K562 (cell line): ENCODE data around the gene TTC32. TPM values are rescaled to one million over a fixed set of nuclear protein-coding genes. Genes with fewer than 3 reads are reported as not detected.

Source experiments
- ATAC-seq: fragments of 200-7000 bp; cut with Tn5 transposase; 3 replicates; pipeline ENCODE4 v1.9.1; 2020; ENCODE audit warnings: moderate library complexity
- BruUV-seq: library from RNA; stranded (reverse); fragments of 400-500 nt; replicated peaks from 2 replicates; lab custom pipeline; 2021; lab: Mats Ljungman, UMichigan
- CTCF ChIA-PET: fragments of 300-600 bp; formaldehyde crosslinking; extraction: SDS; loops from one replicate; lab custom pipeline; 2021; ENCODE audit warnings: low intra/inter-chr PET ratio; lab: Yijun Ruan, JAX
- POLR2A ChIA-PET: fragments of 300-600, 350-650 bp; sonication (Branson Sonifier 250); formaldehyde crosslinking; extraction: SDS; loops from one replicate; lab custom pipeline; 2021; ENCODE audit warnings: antibody characterized with exemption, inconsistent platforms; lab: Yijun Ruan, JAX
- DNase-seq, 4 experiments: peaks; one replicate each; pipeline versions ENCODE4 v3.0.0 to v3.0.0-alpha.2; 2011 to 2018; ENCODE audit warnings: low spot score in 3 of 4, mixed read lengths in 3 of 4; ENCODE audit errors: extremely low read depth in 1 of 4
- FAIRE-seq: peaks from 2 replicates; lab custom pipeline; 2011; peaks lifted over from hg19 to GRCh38; lab: Jason Lieb, UNC
- H2AFZ ChIP-seq: 2 replicates; pipeline ENCODE4 v1.6.0; 2011; ENCODE audit warnings: low read depth, low read length, control low read depth, inconsistent platforms
- H3K27ac ChIP-seq: fragments of 200-600 bp; 3 replicates; pipeline ENCODE4 v1.8.0; 2011; ENCODE audit warnings: low read depth, mild to moderate bottlenecking, control low read depth, inconsistent platforms, low read length, moderate library complexity, mixed read lengths; ENCODE audit errors: extremely low read depth
- H3K27me3 ChIP-seq, 2 experiments: fragments of 300-600 bp in 1 of 2; 2 replicates in 1 of 2; 3 replicates in 1 of 2; pipeline versions ENCODE4 v1.6.0 to v1.8.0; 2011; ENCODE audit warnings: inconsistent platforms in 2 of 2, low read length in 2 of 2, mild to moderate bottlenecking in 1 of 2, mixed read lengths in 1 of 2, moderate library complexity in 1 of 2; ENCODE audit not compliant: control insufficient read depth in 2 of 2, insufficient read depth in 2 of 2
- H3K36me3 ChIP-seq: fragments of 300-600 bp; 3 replicates; pipeline ENCODE4 v1.8.0; 2011; ENCODE audit warnings: mild to moderate bottlenecking, low read length, inconsistent platforms; ENCODE audit not compliant: control insufficient read depth, insufficient read depth
- H3K4me1 ChIP-seq, 2 experiments: fragments of 200-600 bp in 1 of 2; replicated peaks in 1 of 2; 2 replicates in 1 of 2; 3 replicates in 1 of 2; pipeline versions ENCODE4 v1.5.1 to v1.8.0; 2011; ENCODE audit warnings: inconsistent platforms in 2 of 2, low read length in 2 of 2, mild to moderate bottlenecking in 1 of 2, mixed read lengths in 1 of 2, moderate library complexity in 1 of 2; ENCODE audit not compliant: control insufficient read depth in 2 of 2, insufficient read depth in 2 of 2
- H3K4me2 ChIP-seq: 2 replicates; pipeline ENCODE4 v1.6.1; 2011; ENCODE audit warnings: low read length, control low read depth, inconsistent platforms, mixed read lengths; ENCODE audit not compliant: insufficient read depth
- H3K4me3 ChIP-seq: fragments of 200-600 bp; sonication (generic), shearing (Covaris generic); 2 replicates; pipeline ENCODE4 v1.5.1; 2016; ENCODE audit warnings: control low read depth, inconsistent platforms
- H3K79me2 ChIP-seq: fragments of 200-600 bp; 3 replicates; pipeline ENCODE4 v1.8.0; 2011; ENCODE audit warnings: low read length, inconsistent platforms; ENCODE audit not compliant: control insufficient read depth, insufficient read depth
- H3K9ac ChIP-seq, 2 experiments: 2 replicates each; pipeline versions ENCODE4 v1.6.0 to v1.6.1; 2011; ENCODE audit warnings: low read depth in 2 of 2, low read length in 2 of 2, control low read depth in 1 of 2, inconsistent platforms in 1 of 2, mild to moderate bottlenecking in 1 of 2, mixed read lengths in 1 of 2; ENCODE audit not compliant: insufficient read depth in 1 of 2
- H3K9me1 ChIP-seq: one replicate; pipeline ENCODE4 v1.6.0; 2011; ENCODE audit warnings: inconsistent platforms, mild to moderate bottlenecking, low read length, moderate library complexity; ENCODE audit not compliant: control insufficient read depth, insufficient read depth
- H3K9me3 ChIP-seq: replicated peaks from 2 replicates; pipeline ENCODE4 v1.5.1; 2011; ENCODE audit warnings: low read depth, low read length, inconsistent platforms; ENCODE audit not compliant: control insufficient read depth, insufficient read depth
- H4K20me1 ChIP-seq: replicated peaks from 2 replicates; pipeline ENCODE4 v1.6.1; 2011; ENCODE audit warnings: low read length, inconsistent platforms, mixed read lengths; ENCODE audit not compliant: control insufficient read depth, insufficient read depth
- BDP1 ChIP-seq: IDR thresholded peaks from 3 replicates; pipeline ENCODE4 v1.6.1; 2011; ENCODE audit not compliant: insufficient read length, insufficient read depth
- BRD9 ChIP-seq: fragments of 450-650 bp; IDR thresholded peaks from 2 replicates; pipeline ENCODE4 v1.6.1; 2018; ENCODE audit warnings: low read depth; ENCODE audit not compliant: partially characterized antibody
- FOXK1 ChIP-seq: sonication (generic); formaldehyde crosslinking; IDR thresholded peaks from 2 replicates; pipeline ENCODE4 v1.8.0; 2022; ENCODE audit warnings: missing genetic modification reagents, mild to moderate bottlenecking, borderline replicate concordance
- KDM1A ChIP-seq, 2 experiments: fragments of 450-650 bp; IDR thresholded peaks; 2 replicates each; pipeline ENCODE4 v1.6.1; 2016; ENCODE audit warnings: mild to moderate bottlenecking in 2 of 2
- KLF16 ChIP-seq: IDR thresholded peaks from 2 replicates; pipeline ENCODE4 v1.6.1; 2016; ENCODE audit warnings: antibody characterized with exemption
- MAZ ChIP-seq, 2 experiments: fragments of 450-650 bp in 1 of 2; sonication (generic) in 1 of 2; formaldehyde crosslinking; IDR thresholded peaks in 1 of 2; conservative IDR thresholded peaks in 1 of 2; 2 replicates each; pipeline versions ENCODE4 v1.4.0 to v1.5.0; 2020; ENCODE audit warnings: mild to moderate bottlenecking in 1 of 2, missing genetic modification reagents in 1 of 2
- MTF1 ChIP-seq: fragments of 250-450 bp; sonication (Bioruptor Pico); IDR thresholded peaks from 2 replicates; pipeline ENCODE4 v1.9.0; 2021; ENCODE audit warnings: moderate library complexity, mild to moderate bottlenecking, inconsistent platforms, borderline replicate concordance
- NFATC3 ChIP-seq: fragments of 450-650 bp; IDR thresholded peaks from 2 replicates; pipeline ENCODE4 v1.6.1; 2017; ENCODE audit warnings: mild to moderate bottlenecking
- PHF21A ChIP-seq: fragments of 450-650 bp; IDR thresholded peaks from 2 replicates; pipeline ENCODE4 v1.6.1; 2017; ENCODE audit warnings: low read depth, borderline replicate concordance
- RBM39 ChIP-seq: fragments of 200-400 bp; formaldehyde crosslinking; optimal IDR thresholded peaks from 2 replicates; pipeline ENCODE3; 2018; ENCODE audit warnings: low read depth, low read length
- SLC30A9 ChIP-seq: fragments of 250-450 bp; sonication (Bioruptor Pico); IDR thresholded peaks from 2 replicates; pipeline ENCODE4 v1.8.0; 2022; ENCODE audit warnings: mild to moderate bottlenecking, moderate library complexity
- WGBS: fragments of 100-300 bp; shearing (Covaris generic); methylation state at CpG from one replicate; pipeline ENCODE4 v1.1.6; 2016; ENCODE audit warnings: low coverage, mixed read lengths; ENCODE audit not compliant: insufficient coverage; ENCODE audit errors: missing lambda C conversion rate; 5-methylcytosine and 5-hydroxymethylcytosine counted together
- in situ Hi-C: fragments of 300-500 bp; cut with MboI; formaldehyde crosslinking; loops from 4 replicates; pipeline ENCODE4 v1.15.0; 2018; ENCODE audit warnings: inconsistent platforms, mixed read lengths
- intact Hi-C: fragments of 100-400 bp; cut with micrococcal nuclease; formaldehyde crosslinking; loops from 2 replicates; pipeline ENCODE4 v1.14.2; 2022
- polyA plus RNA-seq, 8 experiments: library from polyadenylated mRNA; depleted of rRNA in 4 of 8; stranded (reverse) in 5 of 8; unstranded in 3 of 8; fragments of >200 nt; fragmentation: Nextera tagmentation in 2 of 8; fragmentation: Illumina TruSeq in 1 of 8; extraction: Ambion mirVana in 2 of 8; extraction: Trizol in 1 of 8; gene quantifications; 2 replicates each; pipeline versions ENCODE4 v1.2.1 to v1.2.3, GENCODE V29; 2011 to 2014; ENCODE audit warnings: inconsistent platforms in 1 of 8, missing spikeins in 1 of 8
- total RNA-seq, 7 experiments: library from RNA; depleted of rRNA in 6 of 7; stranded (reverse); fragments of >200 nt in 6 of 7; fragmentation: Illumina TruSeq in 2 of 7; extraction: Trizol in 2 of 7; gene quantifications; 2 replicates each; pipeline versions ENCODE4 v1.2.1 to v1.2.3, GENCODE V29; 2011 to 2021; ENCODE audit warnings: low replicate concordance in 1 of 7

The TTC32 gene
- total and polyA plus RNA-seq, 9 of the 15 experiments (the other 6 are each of a cell fraction or from before 2014, with no cell fraction given): 27.6 to 71.4 (median 52.6) TPM

- no peak overlapping the region for H3K4me3 ChIP-seq
- H3K9me1 ChIP-seq: no peaks in the 10 kb centered on the region
- no peak overlapping the region for H2AFZ ChIP-seq
- in situ Hi-C loops: loop anchor here (5.0 to 25.0 kb wide), 4 partner anchors 505 to 1428 kb away; partner anchors contain the start of gene OSR1
- no peaks in the 10 kb centered on the region for H3K79me2 ChIP-seq
- ChIA-PET CTCF (no interaction called here), POLR2A (no interaction called here)
- H4K20me1 ChIP-seq: 0 out of 2 replicates have a peak, but pooled peaks cover 3% of the 10 kb centered on the region
- WGBS: 8% methylated on average over 6 of the region's 6 CpGs
- TF ChIP-seq FOXK1 (CRISPR knock-in tag): no peak
- no peak for TF ChIP-seq SLC30A9
- no peak for TF ChIP-seq RBM39
- TF ChIP-seq BRD9: no peak
- TF ChIP-seq NFATC3: no peak
- TF ChIP-seq KDM1A (IDR thresholded peaks at IDR 0.05): no peak
- no peak for TF ChIP-seq MAZ (CRISPR knock-in tag; conservative IDR thresholded peaks at IDR 0.05 in 1 of 2, IDR thresholded peaks at IDR 0.05 in 1 of 2)
- TF ChIP-seq PHF21A: no peak
- no peak for TF ChIP-seq KLF16
- TF ChIP-seq MTF1 (CRISPR knock-in tag): no peak
- TF ChIP-seq BDP1: no peak
- TF ChIP-seq, all 486 proteins: peak for 0
- DNase-seq (no peak), ATAC-seq (no peak), FAIRE-seq (no peak)
- Histone ChIP-seq H3K9ac (no peak overlapping the region), H3K9me3 (no peaks in the 10 kb centered on the region), H3K4me1 (peaks cover 2 to 8% of the 10 kb centered on the region in 2 experiments; a peak in 3 of 5 replicates), H3K36me3 (no peaks in the 10 kb centered on the region), H3K4me2 (no peak overlapping the region), H3K27ac (no peak overlapping the region), H3K27me3 (peaks cover 45 to 72% of the 10 kb centered on the region in 2 experiments)
- no TSS peak for BruUV-seq
- intact Hi-C loops: loop anchor here (5.0 to 10.0 kb wide), 6 partner anchors 93 to 1463 kb away; no protein-coding TSS in a partner anchor
Observed at GRCh38 chr2:19860022-19860421, 41.8 kb downstream of the TTC32 start.
